OCI-LY3 (cell line): Measurements from ENCODE around the gene ELL2.

Source experiments
- CTCF ChIP-seq: fragments of 200-600, 300-600 bp; sonication (generic); IDR thresholded peaks from 2 replicates; pipeline ENCODE4 v1.5.1; 2014; ENCODE audit warnings: antibody characterized with exemption, low read length, low read depth
- EZH2phosphoT487 ChIP-seq: fragments of 200-600 bp; shearing (Covaris generic); IDR thresholded peaks from 2 replicates; pipeline ENCODE4 v1.6.1; 2018; ENCODE audit warnings: antibody characterized with exemption, mixed run types, low read depth

GRCh38 chr5:95884511-95884910, 77.1 kb downstream of the ELL2 start:
- TF ChIP-seq CTCF (no peak), EZH2phosphoT487 (no peak)
